ENCODE measurements around the gene HID1.

DNA sequence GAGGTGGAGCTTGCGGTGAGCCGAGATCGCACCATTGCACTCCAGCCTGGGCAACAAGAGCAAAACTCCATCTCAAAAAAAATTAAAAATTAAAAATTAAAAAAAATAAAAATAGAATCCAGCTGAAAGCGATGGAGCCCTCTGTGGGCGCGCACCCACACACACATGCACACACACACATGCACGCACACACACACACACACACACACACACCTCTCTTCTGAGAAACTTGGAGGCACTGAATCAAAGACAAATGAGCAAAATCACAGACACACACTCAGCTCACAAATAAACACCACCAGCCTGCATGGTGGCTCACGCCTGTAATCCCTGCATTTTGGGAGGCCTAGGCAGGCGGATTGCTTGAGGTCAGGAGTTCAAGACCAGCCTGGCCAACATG lies 69.5 kb downstream of the HID1 start:
- TF ChIP-seq POLR2A (IDR thresholded peaks at IDR 0.05): no peak
- TF ChIP-seq, protein P1, sequence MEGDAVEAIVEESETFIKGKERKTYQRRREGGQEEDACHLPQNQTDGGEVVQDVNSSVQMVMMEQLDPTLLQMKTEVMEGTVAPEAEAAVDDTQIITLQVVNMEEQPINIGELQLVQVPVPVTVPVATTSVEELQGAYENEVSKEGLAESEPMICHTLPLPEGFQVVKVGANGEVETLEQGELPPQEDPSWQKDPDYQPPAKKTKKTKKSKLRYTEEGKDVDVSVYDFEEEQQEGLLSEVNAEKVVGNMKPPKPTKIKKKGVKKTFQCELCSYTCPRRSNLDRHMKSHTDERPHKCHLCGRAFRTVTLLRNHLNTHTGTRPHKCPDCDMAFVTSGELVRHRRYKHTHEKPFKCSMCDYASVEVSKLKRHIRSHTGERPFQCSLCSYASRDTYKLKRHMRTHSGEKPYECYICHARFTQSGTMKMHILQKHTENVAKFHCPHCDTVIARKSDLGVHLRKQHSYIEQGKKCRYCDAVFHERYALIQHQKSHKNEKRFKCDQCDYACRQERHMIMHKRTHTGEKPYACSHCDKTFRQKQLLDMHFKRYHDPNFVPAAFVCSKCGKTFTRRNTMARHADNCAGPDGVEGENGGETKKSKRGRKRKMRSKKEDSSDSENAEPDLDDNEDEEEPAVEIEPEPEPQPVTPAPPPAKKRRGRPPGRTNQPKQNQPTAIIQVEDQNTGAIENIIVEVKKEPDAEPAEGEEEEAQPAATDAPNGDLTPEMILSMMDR (IDR thresholded peaks at IDR 0.05): no peak
